Stimulated activated CD4-positive, alpha-beta T cell treated with anti-CD3 and anti-CD28 coated beads, Interleukin-1b, Interleukin-23, amount 100 ng/mL, for 4 hours (primary cell): ENCODE results near the gene CHID1.
A peak's percentile ranks its signal among the peaks of the same experiment; 100 is the strongest.

Experiments
- DNase-seq, 2 donors: peaks; one replicate each; pipeline ENCODE4 v3.0.0-alpha.2; 2020; ENCODE audit warnings: low read depth in 2 of 2

Gene CHID1

GRCh38 chr11:849951-850774, 60.4 kb downstream of the CHID1 start:
- DNase-seq = no peak

GRCh38 chr11:849104-849824, 61.3 kb downstream of the CHID1 start:
- peak in 1 of 2 donors; percentile 51 for DNase-seq

- DNase-seq = peak; percentile 55 to 58
These were observed 62.2 kb downstream of the CHID1 start for GRCh38 chr11:848380-848931.

- DNase-seq = no peak
These were observed 62.7 kb downstream of the CHID1 start for GRCh38 chr11:847876-848275.

- no peak for DNase-seq
These were observed 64.0 kb downstream of the CHID1 start for GRCh38 chr11:846496-847098.

GRCh38 chr11:845872-846495, 64.6 kb downstream of the CHID1 start:
- DNase-seq = no peak

DNA sequence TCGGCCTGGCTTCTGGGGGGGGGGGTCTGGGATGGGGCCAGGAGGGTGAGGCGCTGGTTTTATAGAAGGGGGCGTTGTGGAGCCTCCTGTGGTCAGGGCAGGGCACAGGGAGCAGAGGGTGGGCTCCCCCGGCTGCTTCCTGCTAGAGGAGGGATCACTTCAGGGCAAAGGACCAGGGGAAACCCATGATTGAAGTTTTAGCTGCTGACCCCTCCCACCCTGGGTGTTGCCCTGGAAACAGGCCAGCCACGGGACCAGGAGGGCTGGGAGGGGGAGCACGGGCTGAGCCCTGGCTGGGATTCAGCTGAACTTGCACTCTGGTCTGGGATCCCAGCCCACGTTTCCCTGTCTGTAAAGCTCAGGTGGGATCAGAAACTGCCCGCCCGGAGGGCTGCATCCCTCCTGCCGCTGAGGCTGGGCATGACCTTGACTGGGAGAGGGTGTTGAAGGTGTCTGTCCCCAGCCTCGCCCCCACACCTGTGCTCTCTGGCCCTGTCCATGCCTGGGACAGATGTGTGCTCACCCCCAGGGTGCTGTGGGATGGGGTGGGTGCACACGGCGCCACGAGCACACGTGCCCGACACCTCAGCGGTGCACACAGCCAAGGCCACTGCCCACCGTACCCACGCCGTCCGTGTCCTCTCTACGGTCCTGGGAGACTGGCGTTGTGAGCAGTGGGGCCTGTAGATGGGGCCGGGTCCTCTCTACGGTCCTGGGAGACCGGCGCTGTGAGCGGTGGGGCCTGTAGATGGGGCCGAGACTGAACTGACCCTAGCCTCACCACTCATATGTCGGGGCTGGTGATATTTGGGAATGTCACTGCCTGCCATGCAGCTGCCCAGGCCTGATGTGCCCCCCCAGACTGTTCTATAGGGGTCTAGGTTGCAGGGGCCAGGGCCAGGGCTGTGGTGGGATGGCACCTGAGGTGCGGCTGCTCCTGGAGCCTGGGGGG, 65.6 kb downstream of the CHID1 start:
- DNase-seq = no peak

GRCh38 chr11:843818-844692, 66.6 kb downstream of the CHID1 start:
- DNase-seq = no peak

GRCh38 chr11:843086-843734, 67.4 kb downstream of the CHID1 start:
- no peak for DNase-seq

- DNase-seq = peak; percentile 82 to 89
These were observed 68.1 kb downstream of the CHID1 start, which contains the start of the genes POLR2L and TSPAN4 for GRCh38 chr11:842370-843002. POLR2L (minus strand) TSS chr11:842529; CDS start chr11:842508, 21 bp downstream. TSPAN4 (plus strand) TSS chr11:842852; CDS start chr11:850305, 7,453 bp downstream.

GRCh38 chr11:841981-842369, 68.6 kb downstream of the CHID1 start:
- DNase-seq = no peak

DNA sequence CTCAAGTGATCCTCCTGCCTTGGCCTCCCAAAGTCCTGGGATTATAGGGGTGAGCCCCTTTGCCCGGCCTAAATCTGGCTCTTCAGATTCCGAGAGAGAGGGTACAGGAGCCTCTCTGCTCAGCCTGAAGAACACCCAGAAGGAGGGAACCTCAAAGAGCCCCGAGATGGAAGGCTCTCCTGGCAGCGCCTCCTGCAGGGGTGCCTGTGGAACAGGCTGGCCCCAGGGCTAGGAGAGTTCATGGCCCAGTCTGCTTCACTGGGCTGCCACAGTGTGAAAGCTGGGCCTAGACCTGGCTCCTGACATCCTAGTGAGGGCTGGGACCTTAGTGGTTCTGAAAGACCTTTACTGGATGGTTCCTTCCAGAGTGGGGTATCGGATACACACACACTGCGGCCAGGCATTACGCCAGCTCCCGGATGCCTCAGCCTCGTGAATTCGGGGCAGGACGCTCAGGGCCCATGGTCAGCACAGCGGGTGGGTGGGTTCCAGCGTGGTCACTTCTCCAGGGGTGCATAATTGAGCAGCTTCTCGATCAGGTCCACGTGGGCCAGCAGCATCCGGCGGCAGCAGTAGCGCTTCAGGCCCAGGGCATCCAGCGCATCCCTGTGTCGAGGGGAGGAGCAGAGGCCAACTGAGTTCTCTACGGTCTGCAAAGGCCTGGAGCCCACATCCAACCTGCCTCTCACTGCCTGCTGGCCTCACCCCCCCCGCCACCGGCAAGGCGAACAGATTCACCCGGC, 70.6 kb downstream of the CHID1 start:
- no peak for DNase-seq

DNA sequence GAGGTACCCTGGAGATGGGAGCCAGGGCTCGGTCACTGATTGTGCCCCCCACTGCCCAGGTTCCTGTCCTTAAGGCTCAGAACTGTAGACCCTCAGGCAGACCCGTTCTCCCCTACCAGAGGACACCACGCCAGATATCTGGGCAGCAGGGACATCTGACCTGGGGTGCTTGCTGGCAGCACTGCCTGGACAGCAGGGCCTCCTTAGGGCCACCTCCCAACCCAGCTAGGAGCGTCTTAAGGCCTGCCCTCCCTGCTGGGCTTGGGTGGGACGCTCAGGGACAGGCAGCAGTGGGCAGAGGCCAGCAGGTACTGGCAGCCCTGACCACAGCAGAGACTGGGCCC, 71.4 kb downstream of the CHID1 start:
- no peak for DNase-seq

GRCh38 chr11:838441-839279, 72.0 kb downstream of the CHID1 start:
- no peak for DNase-seq

DNA sequence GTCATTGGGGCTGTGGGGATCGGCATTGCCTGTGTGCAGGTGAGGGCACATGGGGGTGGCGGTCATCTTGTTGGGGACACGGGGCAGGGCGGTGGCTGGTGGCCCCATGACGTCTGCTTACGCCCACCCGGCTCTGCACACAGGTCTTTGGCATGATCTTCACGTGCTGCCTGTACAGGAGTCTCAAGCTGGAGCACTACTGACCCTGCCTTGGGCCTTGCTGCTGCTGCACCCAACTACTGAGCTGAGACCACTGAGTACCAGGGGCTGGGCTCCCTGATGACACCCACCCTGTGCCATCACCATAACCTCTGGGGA, 72.7 kb downstream of the CHID1 start:
- DNase-seq = no peak

GRCh38 chr11:837189-837989, 73.2 kb downstream of the CHID1 start:
- DNase-seq = no peak
